Umbilical cord (tissue), 2 donors: ENCODE results near the gene DENND1B. TPM values are rescaled to one million over a fixed set of nuclear protein-coding genes. Genes with fewer than 3 reads are reported as not detected.
"Not testable (repeated sequence)": the region's sequence is repeated elsewhere in the genome, so short reads cannot be mapped to it uniquely, and the experiment has no call there.

Source experiments
- DNase-seq: peaks from one replicate; pipeline ENCODE4 v3.0.0-alpha.2; 2015; ENCODE audit warnings: low spot score
- total RNA-seq: library from RNA; depleted of rRNA; stranded (reverse); fragments of >200 nt; gene quantifications from one replicate; pipeline ENCODE4 v1.2.3, GENCODE V29; 2014; ENCODE audit warnings: low replicate concordance; ENCODE audit not compliant: insufficient read depth

Gene DENND1B
- total RNA-seq, 1 donor from 2014 or later: 24.3 TPM

GRCh38 chr1:197783510-197783948 is 8.2 kb upstream of the DENND1B start:
- peak; percentile 45 for DNase-seq

GRCh38 chr1:197782722-197783360 is 7.6 kb upstream of the DENND1B start:
- DNase-seq: no peak

- peak; percentile 18 for DNase-seq
Measured at GRCh38 chr1:197781968-197782721, 6.9 kb upstream of the DENND1B start.

- no peak for DNase-seq
Measured at GRCh38 chr1:197779921-197780320, 4.6 kb upstream of the DENND1B start.

- no peak for DNase-seq
Measured at GRCh38 chr1:197778366-197778945, 3.2 kb upstream of the DENND1B start.

GRCh38 chr1:197776351-197777105 is 1.2 kb upstream of the DENND1B start:
- DNase-seq: peak; percentile 7

- DNase-seq: peak; percentile 60
Measured at GRCh38 chr1:197774466-197775281, 606 bp downstream of the DENND1B start.

- peak; percentile 3 for DNase-seq
Measured at GRCh38 chr1:197773856-197774255, 1.4 kb downstream of the DENND1B start.

GRCh38 chr1:197771904-197772556 is 3.2 kb downstream of the DENND1B start:
- DNase-seq: no peak

GRCh38 chr1:197771386-197771785 is 3.9 kb downstream of the DENND1B start:
- DNase-seq: no peak

- no peak for DNase-seq
Measured at GRCh38 chr1:197770243-197770642, 5.0 kb downstream of the DENND1B start.

- no peak for DNase-seq
Measured at GRCh38 chr1:197769287-197769686, 6.0 kb downstream of the DENND1B start.

GRCh38 chr1:197768014-197768805 is 7.1 kb downstream of the DENND1B start:
- DNase-seq: no peak

- no peak for DNase-seq
Measured at GRCh38 chr1:197763769-197764168, 11.5 kb downstream of the DENND1B start.

- no peak for DNase-seq
Measured at GRCh38 chr1:197763307-197763706, 12.0 kb downstream of the DENND1B start.

GRCh38 chr1:197761654-197762053 is 13.6 kb downstream of the DENND1B start:
- DNase-seq: no peak

- not testable (repeated sequence) for DNase-seq
Measured at GRCh38 chr1:197755553-197755952, 19.7 kb downstream of the DENND1B start.

GRCh38 chr1:197752652-197753164 is 22.6 kb downstream of the DENND1B start:
- not testable (repeated sequence) for DNase-seq

- no peak for DNase-seq
Measured at GRCh38 chr1:197750366-197750765, 24.9 kb downstream of the DENND1B start.
